GM19455 (cell line): ENCODE measurements around the gene GDPD3.
A peak's percentile ranks its signal among the peaks of the same experiment; 100 is the strongest.

Experiments
- ATAC-seq: cut with Tn5 transposase; IDR thresholded peaks from one replicate; pipeline ENCODE4 v1.9.1; 2021; ENCODE audit not compliant: unreplicated experiment

The GDPD3 gene

GRCh38 chr16:30096105-30096861 is 17.1 kb downstream of the GDPD3 start, which contains the start of gene YPEL3:
TSS of gene YPEL3 (minus strand) at chr16:30096213. CDS start at chr16:30095482, 731 bp downstream.
- ATAC-seq: peak; percentile 52

- ATAC-seq: no peak
Observed at GRCh38 chr16:30095166-30096078, 17.9 kb downstream of the GDPD3 start.

- ATAC-seq: no peak
Observed at GRCh38 chr16:30094541-30095165, 18.7 kb downstream of the GDPD3 start.

GRCh38 chr16:30092373-30093010 is 20.8 kb downstream of the GDPD3 start:
- peak; percentile 41 for ATAC-seq

- peak; percentile 62 for ATAC-seq
Observed at GRCh38 chr16:30091474-30092372, 21.6 kb downstream of the GDPD3 start, which contains the start of gene TBX6. TSS of gene TBX6 (minus strand) at chr16:30091924. CDS start at chr16:30091193, 731 bp downstream.

GRCh38 chr16:30090610-30091331 is 22.6 kb downstream of the GDPD3 start:
- no peak for ATAC-seq

- ATAC-seq: no peak
Observed at GRCh38 chr16:30088832-30089624, 24.3 kb downstream of the GDPD3 start.

GRCh38 chr16:30088237-30088831 is 25.0 kb downstream of the GDPD3 start:
- ATAC-seq: no peak

- no peak for ATAC-seq
Observed at GRCh38 chr16:30087181-30087898, 26.0 kb downstream of the GDPD3 start.

GRCh38 chr16:30086291-30087140 is 26.8 kb downstream of the GDPD3 start:
- no peak for ATAC-seq

- ATAC-seq: no peak
Observed at GRCh38 chr16:30085820-30086219, 27.5 kb downstream of the GDPD3 start.

- ATAC-seq: no peak
Observed at GRCh38 chr16:30085247-30085646, 28.1 kb downstream of the GDPD3 start.

- ATAC-seq: no peak
Observed at GRCh38 chr16:30084816-30085159, 28.5 kb downstream of the GDPD3 start.

GRCh38 chr16:30084096-30084815 is 29.1 kb downstream of the GDPD3 start:
- ATAC-seq: no peak

- ATAC-seq: no peak
Observed at GRCh38 chr16:30083216-30084055, 29.9 kb downstream of the GDPD3 start.
